Calu3 (cell line): Measurements from ENCODE around the gene KRTAP6-1. TPM values are rescaled to one million over a fixed set of nuclear protein-coding genes. Genes with fewer than 3 reads are reported as not detected.

ENCODE experiments used
- BruUV-seq: library from RNA; stranded (reverse); fragments of 400-500 nt; replicated peaks from 2 replicates; lab custom pipeline; 2021; lab: Mats Ljungman, UMichigan
- CTCF ChIA-PET: fragments of 300-600 bp; sonication (Branson Sonifier 250); formaldehyde crosslinking; loops from one replicate; lab custom pipeline; 2022; ENCODE audit warnings: antibody characterized with exemption; lab: Charles Lee
- DNase-seq: peaks from one replicate; pipeline ENCODE4 v3.0.0; 2022
- H3K27ac Mint-ChIP-seq: one replicate; pipeline ENCODE4 v1.8.0; 2022; ENCODE audit warnings: mixed read lengths; ENCODE audit not compliant: unreplicated experiment
- H3K27me3 Mint-ChIP-seq: one replicate; pipeline ENCODE4 v1.8.0; 2022; ENCODE audit warnings: mixed read lengths; ENCODE audit not compliant: unreplicated experiment
- H3K36me3 Mint-ChIP-seq: one replicate; pipeline ENCODE4 v1.8.0; 2022; ENCODE audit warnings: mild to moderate bottlenecking, moderate library complexity, mixed read lengths; ENCODE audit not compliant: insufficient read depth, unreplicated experiment
- H3K4me1 Mint-ChIP-seq: one replicate; pipeline ENCODE4 v1.8.0; 2022; ENCODE audit warnings: mild to moderate bottlenecking, low read depth, mixed read lengths; ENCODE audit not compliant: unreplicated experiment
- H3K4me3 Mint-ChIP-seq: one replicate; pipeline ENCODE4 v1.8.0; 2022; ENCODE audit warnings: mild to moderate bottlenecking, low read depth, moderate library complexity, mixed read lengths; ENCODE audit not compliant: unreplicated experiment
- H3K9me3 Mint-ChIP-seq: one replicate; pipeline ENCODE4 v1.8.0; 2022; ENCODE audit warnings: low read depth, mixed read lengths; ENCODE audit not compliant: unreplicated experiment
- intact Hi-C: fragments of 100-400 bp; cut with micrococcal nuclease; formaldehyde crosslinking; loops from one replicate; pipeline ENCODE4 v1.10.0; 2022; ENCODE audit not compliant: unreplicated experiment
- total RNA-seq: library from RNA; stranded (reverse); gene quantifications from 2 replicates; pipeline ENCODE4 v1.2.3, GENCODE V29; 2022
- TF ChIP-seq, protein P1 (sequence below): fragments of 200-600 bp; IDR thresholded peaks from one replicate; pipeline ENCODE4 v1.8.0; 2022; ENCODE audit warnings: antibody characterized with exemption; ENCODE audit not compliant: unreplicated experiment

The KRTAP6-1 gene
- total RNA-seq, 1 experiment from 2014 or later = not detected

DNA sequence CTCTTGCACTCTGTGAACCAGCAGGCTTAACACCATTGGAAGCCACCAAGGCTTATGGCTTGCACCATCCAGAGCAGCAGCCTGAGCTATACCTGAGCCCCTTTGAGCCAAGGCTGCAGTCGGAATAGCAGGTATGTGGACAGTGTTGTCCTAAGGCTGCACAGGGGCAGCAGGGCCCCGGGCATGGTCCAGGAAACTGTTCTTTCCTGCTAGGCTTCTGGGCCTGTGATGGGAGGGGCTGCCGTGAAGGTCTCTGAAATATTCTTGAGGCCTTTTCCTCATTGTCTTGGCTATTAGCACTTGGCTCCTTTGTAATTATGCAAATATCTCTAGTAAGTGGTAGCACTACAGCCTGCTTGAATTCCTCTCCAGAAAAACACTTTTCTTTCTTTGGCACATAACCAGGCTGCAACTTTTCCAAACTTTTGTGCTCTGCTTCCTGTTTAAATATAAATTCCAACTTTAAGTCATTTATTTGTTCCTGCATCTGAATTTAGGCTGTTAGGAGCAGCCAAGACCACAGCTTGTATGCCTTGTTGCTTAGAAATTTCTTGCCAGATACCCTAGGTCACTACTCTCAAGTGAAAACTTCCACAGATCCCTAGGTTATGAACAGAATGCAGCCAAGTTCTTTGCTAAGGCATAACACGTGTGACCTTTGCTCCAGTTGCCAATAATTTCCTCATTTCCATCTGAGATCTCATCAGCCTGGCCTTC is 11.9 kb upstream of the KRTAP6-1 start:
- Mint-ChIP-seq H3K9me3 (peaks cover 3% of the 10 kb centered on the region), H3K27me3 (no peaks in the 10 kb centered on the region), H3K27ac (no peak overlapping the region), H3K4me1 (no peaks in the 10 kb centered on the region), H3K36me3 (no peaks in the 10 kb centered on the region), H3K4me3 (no peak overlapping the region)
- CTCF ChIA-PET = no interaction called here
- intact Hi-C loops = no loop called here
- TF ChIP-seq, protein P1, sequence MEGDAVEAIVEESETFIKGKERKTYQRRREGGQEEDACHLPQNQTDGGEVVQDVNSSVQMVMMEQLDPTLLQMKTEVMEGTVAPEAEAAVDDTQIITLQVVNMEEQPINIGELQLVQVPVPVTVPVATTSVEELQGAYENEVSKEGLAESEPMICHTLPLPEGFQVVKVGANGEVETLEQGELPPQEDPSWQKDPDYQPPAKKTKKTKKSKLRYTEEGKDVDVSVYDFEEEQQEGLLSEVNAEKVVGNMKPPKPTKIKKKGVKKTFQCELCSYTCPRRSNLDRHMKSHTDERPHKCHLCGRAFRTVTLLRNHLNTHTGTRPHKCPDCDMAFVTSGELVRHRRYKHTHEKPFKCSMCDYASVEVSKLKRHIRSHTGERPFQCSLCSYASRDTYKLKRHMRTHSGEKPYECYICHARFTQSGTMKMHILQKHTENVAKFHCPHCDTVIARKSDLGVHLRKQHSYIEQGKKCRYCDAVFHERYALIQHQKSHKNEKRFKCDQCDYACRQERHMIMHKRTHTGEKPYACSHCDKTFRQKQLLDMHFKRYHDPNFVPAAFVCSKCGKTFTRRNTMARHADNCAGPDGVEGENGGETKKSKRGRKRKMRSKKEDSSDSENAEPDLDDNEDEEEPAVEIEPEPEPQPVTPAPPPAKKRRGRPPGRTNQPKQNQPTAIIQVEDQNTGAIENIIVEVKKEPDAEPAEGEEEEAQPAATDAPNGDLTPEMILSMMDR = no peak
- no TSS peak for BruUV-seq
- no peak for DNase-seq

DNA sequence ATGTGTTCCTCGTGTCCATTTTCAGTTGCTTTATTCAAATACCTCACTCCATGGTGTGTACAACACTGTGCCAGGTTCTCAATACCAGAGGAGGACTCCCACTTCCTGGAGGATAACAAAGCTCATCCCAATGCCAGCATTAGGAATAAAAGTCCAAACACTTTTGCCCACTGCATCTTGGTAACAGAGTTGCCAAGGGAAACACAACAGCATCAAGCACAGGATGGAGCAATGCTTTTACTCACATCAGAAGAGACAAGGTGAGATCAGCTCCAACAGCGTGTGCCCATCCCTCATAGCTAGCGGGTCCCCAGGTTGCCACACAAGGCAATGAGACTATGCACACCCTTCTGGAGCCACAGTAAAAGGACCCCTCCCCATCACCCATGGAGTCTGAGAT is 9.6 kb upstream of the KRTAP6-1 start:
- Mint-ChIP-seq H3K9me3 (peaks cover 3% of the 10 kb centered on the region), H3K4me1 (no peaks in the 10 kb centered on the region), H3K27ac (no peak overlapping the region), H3K27me3 (no peaks in the 10 kb centered on the region), H3K36me3 (no peaks in the 10 kb centered on the region), H3K4me3 (no peak overlapping the region)
- intact Hi-C loops = no loop called here
- no peak for DNase-seq
- TF ChIP-seq, protein P1 = no peak
- BruUV-seq = no TSS peak
- CTCF ChIA-PET = no interaction called here

DNA sequence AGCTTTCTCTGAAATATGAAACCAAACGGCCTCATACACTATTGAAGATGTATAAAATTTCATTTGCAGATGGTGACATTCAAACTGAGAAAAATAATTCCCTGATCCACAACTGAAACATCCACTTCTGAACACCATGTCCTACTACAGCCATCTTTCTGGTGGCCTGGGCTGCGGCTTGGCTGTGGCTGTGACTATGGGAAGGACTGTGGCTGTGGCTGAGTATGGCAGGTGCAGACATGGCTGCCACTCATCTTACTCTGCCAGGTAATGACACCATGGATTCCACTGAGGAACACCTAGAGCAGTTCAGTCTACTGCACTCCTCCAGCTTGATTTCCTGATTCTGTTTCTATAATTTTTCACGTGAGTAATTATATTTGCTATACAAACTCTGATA is 6.8 kb upstream of the KRTAP6-1 start, which contains the start of gene KRTAP20-4:
Gene KRTAP20-4 (plus strand): TSS at position 106 of the 400 bp plus-strand sequence.
- H3K9me3 Mint-ChIP-seq = no peaks in the 10 kb centered on the region
- no peak within 1 kb of the TSS for H3K27ac Mint-ChIP-seq
- CTCF ChIA-PET = no interaction called here
- H3K36me3 Mint-ChIP-seq = no peaks in the 10 kb centered on the region
- no peaks in the 10 kb centered on the region for H3K27me3 Mint-ChIP-seq
- no peaks in the 10 kb centered on the region for H3K4me1 Mint-ChIP-seq
- intact Hi-C loops = no loop called here
- H3K4me3 Mint-ChIP-seq = no peak within 1 kb of the TSS
- DNase-seq = no peak
- no TSS peak for BruUV-seq
- TF ChIP-seq, protein P1 = no peak

DNA sequence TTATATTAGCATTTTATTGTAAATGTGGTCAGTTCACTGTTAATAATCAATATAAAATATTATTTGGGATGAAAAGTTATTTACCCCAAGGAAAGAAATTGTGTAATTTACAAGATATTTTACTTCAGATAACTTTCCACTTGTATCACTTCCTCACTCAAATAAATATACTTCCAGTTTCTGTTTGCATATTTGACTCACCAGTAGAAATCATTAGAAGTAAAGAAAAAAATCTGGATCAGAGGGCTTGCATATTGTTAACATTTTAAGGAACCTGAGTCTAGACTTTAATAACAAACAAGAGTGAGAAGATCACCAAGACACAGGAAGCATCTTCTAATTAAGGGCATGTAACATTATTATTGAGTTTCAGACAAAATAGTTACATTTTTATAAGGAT is 6.3 kb upstream of the KRTAP6-1 start:
- no peaks in the 10 kb centered on the region for H3K36me3 Mint-ChIP-seq
- TF ChIP-seq, protein P1 = no peak
- intact Hi-C loops = no loop called here
- H3K9me3 Mint-ChIP-seq = no peaks in the 10 kb centered on the region
- BruUV-seq = no TSS peak
- H3K27me3 Mint-ChIP-seq = no peaks in the 10 kb centered on the region
- CTCF ChIA-PET = no interaction called here
- no peak for DNase-seq
- H3K4me1 Mint-ChIP-seq = no peaks in the 10 kb centered on the region
- no peak overlapping the region for H3K27ac Mint-ChIP-seq
- H3K4me3 Mint-ChIP-seq = no peak overlapping the region
